GM19099 (cell line): ENCODE measurements around the gene CDKAL1.

Experiments used
- POLR2A ChIP-seq: IDR thresholded peaks from 3 replicates; pipeline ENCODE4 v1.6.1; 2011; ENCODE audit warnings: low read depth; ENCODE audit not compliant: insufficient read length; ENCODE audit errors: extremely low read depth

CDKAL1 gene

GRCh38 chr6:20806669-20807068, 272.4 kb downstream of the CDKAL1 start:
- no peak for TF ChIP-seq POLR2A

- TF ChIP-seq POLR2A: no peak
Observed at GRCh38 chr6:20808439-20808838, 274.2 kb downstream of the CDKAL1 start.

GRCh38 chr6:20808924-20809323, 274.7 kb downstream of the CDKAL1 start:
- no peak for TF ChIP-seq POLR2A

DNA sequence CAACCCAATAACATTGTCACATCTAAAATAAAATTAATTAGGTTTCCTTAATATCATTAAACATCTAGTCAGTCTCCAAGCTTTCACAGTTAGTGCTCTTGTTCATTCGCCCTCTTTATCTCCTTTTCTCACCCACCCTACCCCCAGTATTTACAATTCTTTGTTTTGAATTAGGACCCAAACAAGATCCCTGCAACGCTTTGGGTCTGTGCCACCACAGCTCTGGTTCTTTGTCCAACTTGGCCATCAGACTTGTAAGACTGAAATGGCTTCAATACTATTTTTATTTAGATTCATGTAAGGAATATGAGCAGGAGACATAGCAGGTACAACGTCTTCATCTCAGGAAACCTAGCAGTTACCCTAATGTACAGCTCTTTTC, 276.5 kb downstream of the CDKAL1 start:
- TF ChIP-seq POLR2A: no peak

- no peak for TF ChIP-seq POLR2A
Observed at GRCh38 chr6:20811109-20811761, 277.0 kb downstream of the CDKAL1 start.

DNA sequence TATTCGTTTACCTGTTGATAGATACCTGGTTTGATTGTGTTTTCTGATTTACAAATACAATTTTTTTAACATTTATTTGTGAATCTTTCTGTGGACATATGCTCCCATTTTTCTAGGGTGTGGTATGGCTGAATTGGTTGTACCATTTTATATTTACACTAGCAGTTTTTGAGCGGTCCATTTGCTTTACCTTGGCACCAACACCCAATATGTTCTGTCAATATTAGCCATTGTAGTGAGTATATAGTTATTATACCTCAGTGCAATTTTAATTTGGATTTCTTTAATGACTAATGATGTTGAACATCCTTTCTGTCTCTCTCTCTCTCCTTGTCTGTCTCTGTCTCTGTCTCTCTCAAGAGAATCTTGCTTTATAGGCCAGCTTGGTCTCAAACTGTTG, 278.5 kb downstream of the CDKAL1 start:
- no peak for TF ChIP-seq POLR2A

DNA sequence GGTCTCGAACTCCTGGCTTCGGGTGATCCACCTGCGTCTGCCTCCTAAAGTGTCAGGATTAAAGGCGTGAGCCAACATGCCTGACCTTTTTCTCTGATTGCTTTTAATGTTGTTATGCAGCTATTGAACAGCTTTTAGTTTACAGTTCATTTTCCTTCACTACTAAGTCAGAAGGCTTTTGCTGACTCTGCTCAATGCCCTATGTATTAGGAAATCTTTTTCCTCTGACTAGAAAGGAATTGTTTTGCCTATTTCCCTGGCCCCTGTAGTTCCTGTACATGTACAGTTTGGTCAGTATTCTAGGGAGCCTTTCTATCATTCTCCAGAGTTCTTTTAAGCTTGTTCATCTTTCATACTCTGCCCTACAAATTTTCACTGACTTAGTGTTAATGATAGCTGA, 280.2 kb downstream of the CDKAL1 start:
- no peak for TF ChIP-seq POLR2A

GRCh38 chr6:20816126-20816525, 281.9 kb downstream of the CDKAL1 start:
- TF ChIP-seq POLR2A: no peak

- TF ChIP-seq POLR2A: no peak
Observed at GRCh38 chr6:20817806-20818320, 283.6 kb downstream of the CDKAL1 start.

- no peak for TF ChIP-seq POLR2A
Observed at GRCh38 chr6:20819774-20820400, 285.6 kb downstream of the CDKAL1 start.

GRCh38 chr6:20826378-20826777, 292.1 kb downstream of the CDKAL1 start:
- TF ChIP-seq POLR2A: no peak

- no peak for TF ChIP-seq POLR2A
Observed at GRCh38 chr6:20827798-20828197, 293.5 kb downstream of the CDKAL1 start.

DNA sequence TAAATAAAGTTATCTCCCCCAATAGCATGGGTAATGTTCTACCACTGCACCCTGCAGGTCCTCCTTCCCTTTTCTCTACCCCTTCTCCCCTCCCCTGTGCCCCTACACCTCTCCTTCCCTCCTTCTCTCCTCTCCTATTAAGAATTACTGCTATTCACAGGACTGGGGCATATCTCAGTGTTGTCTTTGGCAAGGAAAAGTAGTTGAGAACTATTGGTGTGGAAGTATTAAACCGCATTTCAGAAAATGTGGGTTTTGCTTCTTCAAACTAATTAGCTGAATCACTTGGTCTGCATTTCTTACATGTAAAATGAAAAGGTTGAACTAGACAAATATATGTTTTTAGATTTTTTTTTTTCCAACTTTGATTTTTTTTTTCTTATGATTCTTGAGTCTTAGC, 296.3 kb downstream of the CDKAL1 start:
- TF ChIP-seq POLR2A: no peak

- no peak for TF ChIP-seq POLR2A
Observed at GRCh38 chr6:20833881-20834515, 299.7 kb downstream of the CDKAL1 start.

- TF ChIP-seq POLR2A: no peak
Observed at GRCh38 chr6:20835315-20836010, 301.2 kb downstream of the CDKAL1 start.
